ENCODE results near the gene TAS2R4. TPM values are rescaled to one million over a fixed set of nuclear protein-coding genes. Genes with fewer than 3 reads are reported as not detected.
"Not testable (repeated sequence)": the region's sequence is repeated elsewhere in the genome, so short reads cannot be mapped to it uniquely, and the experiment has no call there.

Gene TAS2R4
- total RNA-seq, 2 experiments from 2014 or later = 0.69 to 1.2 TPM

- ChIA-PET POLR2A (no interaction called here), CTCF (no interaction called here)
Observed at GRCh38 chr7:141792526-141792925, 16.1 kb downstream of the TAS2R4 start.

- ChIA-PET POLR2A (no interaction called here), CTCF (no interaction called here)
Observed at GRCh38 chr7:141820067-141820466, 43.6 kb downstream of the TAS2R4 start.

GRCh38 chr7:141822432-141822831 is 46.0 kb downstream of the TAS2R4 start:
- CTCF ChIA-PET, POLR2A ChIA-PET: not testable (repeated sequence)

Other genes starting within 250 kb of the TAS2R4 start
- gene AGK, start 225.3 kb upstream of the TAS2R4 start, total RNA-seq = 100 to 1,000 TPM; 110 TPM
- gene DENND11, start 74.5 kb upstream of the TAS2R4 start, total RNA-seq = 10 to 100 TPM; 25.1 to 26.4 TPM
- not detected for gene WEE2, start 68.3 kb upstream of the TAS2R4 start, total RNA-seq
- 100 to 1,000 TPM; 259 to 280 TPM for gene SSBP1, start 38.3 kb upstream of the TAS2R4 start, total RNA-seq
- under 1 TPM; 0.88 to 0.89 TPM for gene TAS2R3, start 12.6 kb upstream of the TAS2R4 start, total RNA-seq
- gene TAS2R5, start 13.5 kb downstream of the TAS2R4 start, total RNA-seq = 1 to 10 TPM in 1 of 2 experiments, under 1 TPM in 1; 0.84 to 1.6 TPM
- not detected for gene PRSS37, start 64.8 kb downstream of the TAS2R4 start, total RNA-seq
- not detected for gene OR9A4, start 139.7 kb downstream of the TAS2R4 start, total RNA-seq
- not detected for gene CLEC5A, start 170.3 kb downstream of the TAS2R4 start, total RNA-seq
- gene TAS2R38, start 197.1 kb downstream of the TAS2R4 start, total RNA-seq = not detected
- under 1 TPM in 1 of 2 experiments, not detected in 1; 0.13 TPM for gene MGAM, start 219.2 kb downstream of the TAS2R4 start, total RNA-seq

All from activated CD8-positive, alpha-beta memory T cell treated with anti-CD3 and anti-CD28 coated beads for 36 hours (primary cell).